Measurements from ENCODE around the gene VWA1.
A peak's percentile ranks its signal among the peaks of the same experiment; 100 is the strongest.
"Not testable (repeated sequence)": the region's sequence is repeated elsewhere in the genome, so short reads cannot be mapped to it uniquely, and the experiment has no call there.

Gene VWA1

GRCh38 chr1:1435106-1435903, at the start of gene VWA1:
TSS of gene VWA1 (plus strand) at chr1:1435690. CDS start at chr1:1435749, 59 bp downstream.
- DNase-seq, result no peak

- DNase-seq, result no peak
These were observed 49.6 kb upstream of the VWA1 start for GRCh38 chr1:1385931-1386330.

GRCh38 chr1:1387098-1388077, 48.1 kb upstream of the VWA1 start:
- DNase-seq, result no peak

- DNase-seq, result no peak
These were observed 47.4 kb upstream of the VWA1 start for GRCh38 chr1:1388078-1388472.

GRCh38 chr1:1390675-1391074, 44.8 kb upstream of the VWA1 start:
- DNase-seq, result no peak

GRCh38 chr1:1391225-1391624, 44.3 kb upstream of the VWA1 start:
- DNase-seq, result no peak

- no peak for DNase-seq
These were observed 42.5 kb upstream of the VWA1 start for GRCh38 chr1:1393014-1393413.

GRCh38 chr1:1393428-1393827, 42.1 kb upstream of the VWA1 start:
- DNase-seq, result no peak

- DNase-seq, result no peak
These were observed 41.4 kb upstream of the VWA1 start for GRCh38 chr1:1394116-1394515.

- DNase-seq, result no peak
These were observed 40.3 kb upstream of the VWA1 start for GRCh38 chr1:1395166-1395565.

GRCh38 chr1:1397839-1398523, 37.5 kb upstream of the VWA1 start:
- DNase-seq, result no peak

- no peak for DNase-seq
These were observed 36.8 kb upstream of the VWA1 start for GRCh38 chr1:1398677-1399186.

GRCh38 chr1:1399187-1399871, 36.2 kb upstream of the VWA1 start, which contains the start of gene CCNL2:
TSS of gene CCNL2 (minus strand) at chr1:1399335. CDS start at chr1:1399306, 29 bp downstream.
- peak; percentile 80 for DNase-seq

GRCh38 chr1:1399872-1400575, 35.5 kb upstream of the VWA1 start:
- no peak for DNase-seq

GRCh38 chr1:1400576-1401456, 34.7 kb upstream of the VWA1 start:
- no peak for DNase-seq

GRCh38 chr1:1401457-1402010, 34.0 kb upstream of the VWA1 start:
- DNase-seq, result no peak

GRCh38 chr1:1402072-1402900, 33.2 kb upstream of the VWA1 start:
- no peak for DNase-seq

- DNase-seq, result not testable (repeated sequence)
These were observed 32.5 kb upstream of the VWA1 start for GRCh38 chr1:1402901-1403392.

- no peak for DNase-seq
These were observed 31.8 kb upstream of the VWA1 start for GRCh38 chr1:1403653-1404052.
